T-helper 2 cell (primary cell): Measurements from ENCODE around the gene HMCN1.
"Not testable (repeated sequence)": the region's sequence is repeated elsewhere in the genome, so short reads cannot be mapped to it uniquely, and the experiment has no call there.

ENCODE experiments used
- DNase-seq, 5 experiments: peaks; one replicate each; pipeline versions ENCODE4 v3.0.0 to v3.0.0-alpha.2; 2012 to 2022

Gene HMCN1

GRCh38 chr1:185857442-185857841 lies 123.3 kb downstream of the HMCN1 start:
- no peak for DNase-seq

DNA sequence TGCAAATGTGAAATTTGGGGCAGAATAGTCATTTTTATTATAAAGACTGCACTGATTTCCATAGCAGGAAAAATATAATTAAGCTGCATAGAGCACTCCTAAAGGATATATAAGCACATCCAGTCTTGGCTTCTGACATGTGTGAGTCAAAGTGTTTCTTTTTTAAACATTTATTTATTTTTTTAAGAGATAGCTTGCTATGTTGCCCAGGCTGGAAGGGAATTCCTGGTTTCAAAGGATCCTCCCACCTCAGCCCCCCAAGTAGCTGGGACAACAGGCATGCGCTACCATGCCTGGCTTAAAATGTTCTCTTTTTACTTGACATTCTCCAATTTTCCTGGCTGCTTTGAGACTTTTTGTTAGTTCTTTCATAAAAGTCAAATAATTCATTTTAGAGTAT lies 126.1 kb downstream of the HMCN1 start:
- DNase-seq, result no peak

DNA sequence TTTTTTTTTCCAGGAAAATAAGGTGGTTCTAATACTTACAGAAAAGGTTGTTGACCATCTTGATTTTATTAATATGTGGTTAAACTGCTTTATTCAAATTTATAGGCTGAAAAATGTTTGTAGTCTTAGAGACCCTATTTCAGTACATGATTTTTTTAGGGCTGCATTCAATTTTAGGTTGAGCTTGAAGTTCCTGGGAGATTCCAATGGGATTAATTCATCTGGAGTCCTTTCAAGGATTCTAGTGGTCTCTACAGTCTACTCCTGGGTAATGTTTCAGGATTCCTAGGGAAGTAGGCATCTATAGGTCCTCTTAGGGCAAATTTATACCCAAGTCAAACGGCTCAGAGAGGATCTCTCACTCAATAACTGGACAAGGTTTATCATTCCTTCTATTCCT lies 126.7 kb downstream of the HMCN1 start:
- no peak for DNase-seq

GRCh38 chr1:185861630-185862029 lies 127.4 kb downstream of the HMCN1 start:
- no peak for DNase-seq

GRCh38 chr1:185862235-185862634 lies 128.0 kb downstream of the HMCN1 start:
- DNase-seq, result no peak

DNA sequence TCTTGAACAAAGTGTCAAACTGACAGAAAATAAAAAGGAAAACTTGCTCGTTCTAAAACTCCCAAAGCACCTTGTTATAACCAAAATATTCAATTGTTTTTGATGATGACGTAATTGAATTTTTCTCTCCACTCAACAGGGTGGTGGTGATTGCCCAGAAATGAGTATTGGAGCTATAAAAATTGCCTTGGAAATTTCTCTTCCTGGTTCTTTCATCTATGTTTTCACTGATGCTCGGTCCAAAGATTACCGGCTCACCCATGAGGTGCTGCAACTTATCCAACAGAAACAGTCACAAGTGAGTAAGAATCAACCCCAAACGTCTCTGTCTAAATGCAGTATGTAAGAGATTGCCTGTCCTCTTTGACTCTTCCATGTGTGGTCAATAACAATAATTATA lies 130.1 kb downstream of the HMCN1 start:
- DNase-seq, result no peak

DNA sequence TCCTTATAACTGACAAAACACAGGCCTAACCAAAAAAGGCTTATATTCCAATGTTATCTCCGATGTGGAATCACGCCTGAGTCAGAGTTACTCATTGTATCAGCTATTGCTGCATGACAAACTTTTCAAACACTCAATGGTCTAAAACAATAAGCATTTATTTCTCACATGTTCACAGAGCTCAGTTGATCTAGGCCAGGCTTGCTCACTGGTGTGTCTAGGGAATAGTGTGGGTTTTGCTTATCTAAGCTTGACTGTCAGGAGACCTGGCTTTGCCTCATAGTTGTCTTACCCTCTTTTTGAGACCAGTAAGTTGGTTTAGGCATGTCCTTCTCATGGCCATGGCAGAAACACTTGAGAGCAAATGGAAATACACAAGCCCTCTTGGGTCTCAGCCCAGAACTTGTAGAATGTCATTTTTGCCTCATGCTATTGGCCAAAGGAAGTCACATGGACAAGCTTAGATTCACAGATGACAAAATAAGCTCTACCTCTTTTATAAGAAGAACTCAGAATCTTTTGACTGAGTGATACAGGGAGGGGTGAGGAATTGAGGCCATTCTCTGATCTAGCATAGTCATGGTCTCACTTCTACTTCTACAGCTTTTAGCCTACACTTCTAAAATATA lies 130.8 kb downstream of the HMCN1 start:
- no peak for DNase-seq

- no peak for DNase-seq
These were observed 135.4 kb downstream of the HMCN1 start for GRCh38 chr1:185869590-185869989.

DNA sequence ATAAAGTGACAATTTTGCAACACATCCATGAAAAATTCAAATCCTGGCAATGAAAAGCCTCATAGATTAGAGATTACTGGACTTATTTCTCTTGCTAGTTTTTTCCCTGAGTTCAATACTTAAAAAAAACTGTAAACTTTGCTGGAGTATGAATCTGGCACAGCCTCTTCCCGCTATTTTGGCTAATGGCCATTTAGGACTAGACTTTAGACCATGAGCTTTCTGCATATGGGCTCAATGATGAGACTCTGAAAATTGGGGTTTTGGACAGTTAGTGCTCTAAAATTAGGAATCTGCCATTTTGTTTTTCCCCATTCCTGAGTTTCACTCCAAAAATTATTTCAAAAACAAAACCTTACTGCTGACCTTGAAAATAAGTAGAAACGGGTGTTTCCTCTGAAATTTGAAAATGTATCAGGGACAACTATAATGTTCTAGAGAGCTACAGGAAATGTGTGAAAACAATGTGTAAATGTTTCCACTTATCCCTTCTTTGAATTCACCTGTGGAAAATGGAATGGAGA lies 137.5 kb downstream of the HMCN1 start:
- no peak for DNase-seq

GRCh38 chr1:185874246-185874645 lies 140.1 kb downstream of the HMCN1 start:
- DNase-seq, result no peak

DNA sequence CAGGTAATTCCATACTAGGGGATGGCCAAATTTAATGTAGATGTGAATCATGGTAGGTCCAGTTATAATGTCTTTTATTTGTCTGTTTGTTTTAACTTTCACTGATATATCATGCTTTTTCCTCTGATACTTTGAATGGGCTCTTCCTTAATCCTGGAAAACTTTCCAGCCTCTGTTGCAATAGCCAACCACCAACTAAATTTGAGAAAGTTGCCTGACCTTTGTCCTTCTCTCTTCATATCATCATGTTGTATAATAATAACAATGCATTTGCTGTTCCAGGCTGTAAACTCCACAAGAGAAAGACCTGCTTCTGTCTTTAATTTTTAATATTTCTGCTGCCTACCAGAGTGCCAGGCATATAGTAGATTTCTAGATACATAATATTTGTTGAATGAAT lies 146.1 kb downstream of the HMCN1 start:
- DNase-seq, result no peak

GRCh38 chr1:185880779-185881333 lies 146.7 kb downstream of the HMCN1 start:
- DNase-seq, result no peak

- no peak for DNase-seq
These were observed 151.9 kb downstream of the HMCN1 start for GRCh38 chr1:185886046-185886445.

- DNase-seq, result no peak
These were observed 152.5 kb downstream of the HMCN1 start for GRCh38 chr1:185886671-185887070.

DNA sequence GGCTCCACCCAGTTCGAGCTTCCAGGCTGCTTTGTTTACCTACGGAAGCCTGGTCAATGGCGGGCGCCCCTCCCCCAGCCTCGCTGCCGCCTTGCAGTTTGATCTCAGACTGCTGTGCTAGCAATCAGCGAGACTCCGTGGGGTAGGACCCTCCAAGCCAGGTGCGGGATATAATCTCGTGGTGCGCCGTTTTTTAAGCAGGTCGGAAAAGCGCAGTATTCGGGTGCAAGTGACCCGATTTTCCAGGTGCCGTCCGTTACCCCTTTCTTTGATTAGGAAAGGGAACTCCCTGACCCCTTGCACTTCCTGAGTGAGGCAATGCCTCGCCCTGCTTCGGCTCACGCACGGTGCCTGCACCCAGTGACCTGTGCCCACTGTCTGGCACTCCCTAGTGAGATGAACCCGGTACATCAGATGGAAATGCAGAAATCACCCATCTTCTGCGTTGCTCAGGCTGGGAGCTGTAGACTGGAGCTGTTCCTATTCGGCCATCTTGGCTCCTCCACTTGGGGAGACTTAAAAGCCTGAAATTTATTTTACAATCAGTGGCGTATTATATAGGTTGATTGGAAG lies 158.7 kb downstream of the HMCN1 start:
- DNase-seq, result not testable (repeated sequence)

DNA sequence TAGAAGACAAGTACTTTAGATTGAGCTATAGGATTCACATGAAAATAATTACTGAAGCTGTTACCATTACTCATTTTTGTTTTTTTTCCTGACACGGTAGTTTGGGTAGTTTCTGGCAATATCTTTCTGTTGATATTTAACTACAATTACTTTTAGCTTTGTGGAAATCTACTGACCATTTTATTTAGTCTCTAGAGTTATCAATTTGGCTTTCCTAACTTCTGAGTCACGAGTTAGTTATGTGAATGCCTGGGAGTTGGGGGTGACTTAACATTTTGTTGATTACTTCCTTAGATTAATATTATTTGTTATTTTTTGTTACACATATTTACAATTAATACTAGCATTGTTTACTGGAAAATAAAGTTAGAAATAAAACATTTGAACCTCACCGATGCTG lies 160.6 kb downstream of the HMCN1 start:
- no peak for DNase-seq

DNA sequence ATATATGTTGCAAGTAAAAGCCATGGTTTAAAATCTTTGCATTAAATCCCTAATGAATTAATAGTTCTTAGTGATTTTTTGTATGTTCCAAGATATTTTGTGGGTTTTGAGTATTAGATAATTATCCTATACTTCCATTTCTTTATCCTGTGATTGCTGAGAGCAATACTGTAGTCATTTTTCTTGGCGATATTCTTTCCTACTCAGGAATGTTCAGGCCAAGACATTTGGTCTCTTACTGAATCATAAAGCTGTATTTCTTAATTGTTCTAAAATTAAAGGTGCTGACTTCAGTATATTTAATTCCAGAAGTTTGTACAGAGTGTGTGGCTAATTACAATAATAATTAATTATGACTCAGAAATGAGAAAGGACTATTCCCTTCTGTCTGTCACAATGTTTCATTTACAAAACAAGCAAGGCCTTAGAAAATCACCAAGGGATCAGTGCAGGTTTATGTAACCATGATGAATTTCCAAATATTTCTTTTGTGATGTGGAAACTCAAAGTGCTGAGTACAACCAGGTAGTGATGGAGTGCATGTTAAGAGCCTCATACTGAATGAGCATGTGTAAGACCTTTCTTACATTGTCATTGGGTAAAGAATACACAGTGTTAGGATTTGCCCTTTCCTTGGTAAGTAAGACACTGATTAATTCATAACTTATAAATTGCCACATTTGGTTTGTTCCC lies 161.2 kb downstream of the HMCN1 start:
- no peak for DNase-seq

- no peak for DNase-seq
These were observed 162.7 kb downstream of the HMCN1 start for GRCh38 chr1:185896863-185897262.

GRCh38 chr1:185906186-185906585 lies 172.0 kb downstream of the HMCN1 start:
- no peak for DNase-seq

DNA sequence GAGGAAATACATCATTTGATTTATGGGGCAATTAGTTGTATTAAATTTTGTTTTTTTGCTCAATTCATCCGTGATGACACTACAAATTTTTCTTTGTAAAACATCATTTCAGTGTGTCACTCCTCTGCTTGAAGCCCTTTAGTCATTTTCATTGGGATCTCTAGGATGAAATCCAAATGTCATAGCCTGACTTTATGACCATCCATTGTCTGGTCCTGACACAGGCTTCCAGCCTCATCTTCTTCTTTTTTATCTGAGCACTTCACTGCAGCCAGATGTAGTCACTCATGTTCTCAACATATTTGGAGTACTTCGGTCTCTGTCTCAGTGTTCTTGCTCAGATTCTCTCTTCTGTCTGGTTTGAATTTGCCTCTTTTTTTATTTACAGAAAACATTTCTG lies 173.1 kb downstream of the HMCN1 start:
- no peak for DNase-seq

DNA sequence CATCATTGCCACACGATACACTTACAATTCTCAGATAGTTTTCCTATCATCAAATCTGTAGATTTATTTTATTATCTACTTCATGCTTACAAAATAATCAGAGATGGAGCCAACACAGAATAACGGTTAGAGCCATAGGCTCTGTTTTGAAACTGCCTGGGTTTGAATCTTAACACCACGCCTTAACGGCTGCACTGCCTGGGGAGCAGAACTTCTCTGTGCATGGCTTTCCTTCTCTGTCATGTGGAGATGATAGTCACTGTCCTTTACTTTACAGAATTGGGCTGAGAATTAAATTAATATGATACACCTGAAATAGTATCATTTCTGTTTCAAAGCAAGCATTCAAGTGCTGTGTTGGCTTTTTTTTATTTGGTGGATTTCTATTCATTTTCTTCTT lies 177.8 kb downstream of the HMCN1 start:
- no peak for DNase-seq

DNA sequence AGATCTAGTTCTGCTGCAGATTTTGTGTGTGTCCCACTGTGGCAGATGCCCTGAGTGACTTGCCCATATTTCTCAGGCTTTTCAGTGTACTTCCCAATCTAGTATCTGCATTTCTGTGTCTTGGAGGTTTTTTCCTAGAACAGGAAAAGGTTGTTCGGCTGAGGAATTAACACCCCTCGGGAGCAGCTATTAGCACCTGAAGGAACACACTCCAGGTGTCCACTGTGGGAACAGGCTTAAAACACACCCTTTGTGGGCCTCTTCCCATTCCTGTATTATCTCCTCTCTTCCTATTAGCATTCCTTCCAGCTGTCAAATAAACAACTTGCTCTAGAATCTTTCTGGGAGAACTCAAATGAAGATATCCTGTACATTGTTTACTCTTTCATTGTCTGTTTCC lies 178.3 kb downstream of the HMCN1 start:
- DNase-seq, result no peak

- no peak for DNase-seq
These were observed 179.9 kb downstream of the HMCN1 start for GRCh38 chr1:185914089-185914488.

GRCh38 chr1:185916861-185917260 lies 182.7 kb downstream of the HMCN1 start:
- DNase-seq, result no peak
